Effector memory CD8-positive, alpha-beta T cell (primary cell): ENCODE measurements around the gene IFFO2.
"Not testable (repeated sequence)": the region's sequence is repeated elsewhere in the genome, so short reads cannot be mapped to it uniquely, and the experiment has no call there.

ENCODE experiments used
- ATAC-seq: fragments of 150-1000 bp; cut with Tn5 transposase; replicated peaks from 2 replicates; pipeline ENCODE4 v1.10.0; 2021; ENCODE audit warnings: mild to moderate bottlenecking, moderate library complexity
- DNase-seq, 3 experiments: peaks; one replicate each; pipeline ENCODE4 v3.0.0; 2021
- H3K27ac Mint-ChIP-seq, 2 donors: one replicate each; pipeline ENCODE4 v1.8.0; 2022; ENCODE audit warnings: mild to moderate bottlenecking in 2 of 2, mixed read lengths in 2 of 2, moderate library complexity in 2 of 2
- H3K27me3 Mint-ChIP-seq, 2 donors: one replicate each; pipeline ENCODE4 v1.8.0; 2022; ENCODE audit warnings: mixed read lengths in 2 of 2
- H3K36me3 Mint-ChIP-seq: one replicate; pipeline ENCODE4 v1.8.0; 2022; ENCODE audit warnings: mild to moderate bottlenecking, moderate library complexity, mixed read lengths; ENCODE audit not compliant: insufficient read depth
- H3K4me1 Mint-ChIP-seq, 2 donors: one replicate each; pipeline ENCODE4 v1.8.0; 2022; ENCODE audit warnings: low read depth in 2 of 2, mixed read lengths in 2 of 2
- H3K4me3 Mint-ChIP-seq, 2 donors: one replicate each; pipeline ENCODE4 v1.8.0; 2022; ENCODE audit warnings: mild to moderate bottlenecking in 2 of 2, mixed read lengths in 2 of 2, moderate library complexity in 2 of 2
- H3K9me3 Mint-ChIP-seq, 2 donors: one replicate each; pipeline ENCODE4 v1.8.0; 2022; ENCODE audit warnings: mixed read lengths in 2 of 2

The IFFO2 gene

DNA sequence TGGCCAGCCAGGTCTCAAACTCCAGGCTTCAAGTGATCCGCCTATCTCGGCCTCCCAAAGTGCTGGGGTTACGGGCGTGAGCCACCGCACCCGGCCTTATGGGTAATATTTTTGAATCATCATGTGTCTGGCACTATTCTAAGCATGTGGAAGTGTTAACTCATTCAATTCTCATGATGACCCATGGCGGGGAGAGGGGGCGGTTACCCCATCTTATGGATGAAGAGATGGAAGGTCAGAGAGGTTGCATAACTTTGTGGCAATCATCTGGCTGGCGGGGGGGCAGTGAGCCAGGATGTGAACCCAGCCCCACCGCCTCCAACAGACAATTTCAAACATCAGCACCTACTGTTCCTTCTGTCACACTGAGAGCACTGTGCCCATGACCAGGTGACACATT lies 85.5 kb downstream of the IFFO2 start:
- H3K4me3 Mint-ChIP-seq, result no peak overlapping the region
- no peak for DNase-seq
- peaks cover 13 to 41% of the 10 kb centered on the region in 2 donors for H3K27me3 Mint-ChIP-seq
- no peak for ATAC-seq
- no peaks in the 10 kb centered on the region for H3K9me3 Mint-ChIP-seq
- no peak overlapping the region for H3K27ac Mint-ChIP-seq
- peaks cover 4% of the 10 kb centered on the region for H3K36me3 Mint-ChIP-seq
- H3K4me1 Mint-ChIP-seq, result no peaks in the 10 kb centered on the region

DNA sequence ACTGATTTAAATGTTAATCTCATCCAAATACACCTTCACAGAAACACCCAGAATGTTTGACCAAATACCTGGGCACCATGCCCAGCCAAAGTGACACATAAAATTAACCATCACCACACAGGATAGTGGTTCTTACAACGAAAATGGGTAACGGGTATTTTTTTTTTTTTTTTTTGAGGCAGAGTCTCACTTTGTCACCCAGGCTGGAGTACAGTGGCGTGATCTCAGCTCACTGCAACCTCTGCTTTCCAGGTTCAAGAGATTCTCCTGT lies 85.9 kb downstream of the IFFO2 start:
- not testable (repeated sequence) for H3K4me1 Mint-ChIP-seq, H3K27ac Mint-ChIP-seq, DNase-seq, ATAC-seq, H3K36me3 Mint-ChIP-seq, H3K9me3 Mint-ChIP-seq, H3K4me3 Mint-ChIP-seq
- H3K27me3 Mint-ChIP-seq, result peaks cover 17 to 45% of the 10 kb centered on the region in 2 donors

DNA sequence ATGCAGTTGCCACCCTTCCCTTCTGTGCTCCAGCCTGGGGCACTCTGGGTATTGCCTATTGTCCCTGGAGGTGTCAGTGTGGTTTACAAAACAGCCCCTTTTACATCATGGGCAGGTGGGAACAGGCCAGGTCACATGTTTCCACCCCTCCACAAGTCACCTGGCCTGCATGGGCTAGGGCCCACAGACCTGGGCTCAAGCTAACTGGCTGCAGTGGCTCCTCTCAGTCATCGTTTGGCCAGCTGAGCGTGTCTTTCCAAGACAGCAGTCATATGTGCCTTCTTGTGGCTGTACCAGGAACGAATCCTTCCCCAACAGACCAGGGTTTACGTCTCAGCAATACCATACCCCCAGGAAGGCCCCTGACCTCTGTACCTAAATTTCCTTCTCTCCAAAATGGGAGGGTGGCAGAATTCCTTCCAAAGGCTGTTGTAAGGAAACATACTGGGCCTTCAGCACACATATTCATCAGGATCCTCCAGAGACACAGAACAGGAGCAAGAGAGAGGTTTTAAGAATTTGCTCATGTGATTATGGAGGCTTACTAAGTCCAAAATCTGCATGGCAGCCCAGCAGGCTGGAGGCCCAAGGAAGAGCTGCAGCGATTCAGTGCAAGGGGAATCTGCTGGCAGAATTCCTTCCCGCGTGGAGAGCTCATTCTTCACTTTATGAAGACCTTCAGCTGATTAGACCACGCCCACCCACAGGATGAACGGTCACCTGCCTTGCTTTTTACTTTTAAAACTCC lies 86.5 kb downstream of the IFFO2 start:
- DNase-seq (no peak), ATAC-seq (no peak)
- Mint-ChIP-seq H3K27ac (no peak overlapping the region), H3K27me3 (peaks cover 20 to 50% of the 10 kb centered on the region in 2 donors), H3K36me3 (peaks cover 4% of the 10 kb centered on the region), H3K4me3 (no peak overlapping the region), H3K4me1 (no peaks in the 10 kb centered on the region), H3K9me3 (no peaks in the 10 kb centered on the region)

DNA sequence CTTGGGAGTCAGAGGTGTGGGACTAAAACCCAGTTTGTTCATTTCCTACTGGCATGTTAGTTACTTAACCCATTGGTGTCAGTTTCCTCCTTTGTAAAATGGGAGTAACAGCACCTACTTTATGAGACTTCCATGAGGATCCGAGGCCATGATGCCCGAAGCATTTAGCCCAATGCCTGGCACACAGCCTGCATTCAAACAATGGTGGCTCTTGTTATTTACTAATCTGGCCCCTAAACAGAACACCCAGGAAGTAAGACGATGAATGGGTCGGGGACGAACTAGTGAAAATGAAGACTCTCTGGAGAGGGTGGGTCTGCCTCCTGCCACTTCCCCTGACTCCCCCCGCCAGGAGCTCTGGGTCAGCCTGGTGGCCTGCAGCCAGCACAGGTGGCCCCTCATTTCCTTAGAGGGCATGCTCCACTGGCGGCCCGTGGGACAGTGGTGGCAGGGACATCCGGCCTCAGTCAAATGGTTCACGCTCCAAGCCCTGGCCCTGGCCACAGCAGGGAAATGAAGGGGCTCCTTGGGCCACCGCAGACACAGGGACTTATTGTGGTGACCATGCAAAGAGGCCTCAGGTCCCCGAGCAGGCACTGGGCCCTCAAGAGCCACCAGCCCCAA lies 87.6 kb downstream of the IFFO2 start:
- H3K36me3 Mint-ChIP-seq, result peaks cover 4% of the 10 kb centered on the region
- no peak overlapping the region for H3K27ac Mint-ChIP-seq
- peaks cover 20 to 60% of the 10 kb centered on the region in 2 donors for H3K27me3 Mint-ChIP-seq
- no peaks in the 10 kb centered on the region for H3K4me1 Mint-ChIP-seq
- ATAC-seq, result no peak
- H3K4me3 Mint-ChIP-seq, result no peak overlapping the region
- no peaks in the 10 kb centered on the region for H3K9me3 Mint-ChIP-seq
- DNase-seq, result no peak

DNA sequence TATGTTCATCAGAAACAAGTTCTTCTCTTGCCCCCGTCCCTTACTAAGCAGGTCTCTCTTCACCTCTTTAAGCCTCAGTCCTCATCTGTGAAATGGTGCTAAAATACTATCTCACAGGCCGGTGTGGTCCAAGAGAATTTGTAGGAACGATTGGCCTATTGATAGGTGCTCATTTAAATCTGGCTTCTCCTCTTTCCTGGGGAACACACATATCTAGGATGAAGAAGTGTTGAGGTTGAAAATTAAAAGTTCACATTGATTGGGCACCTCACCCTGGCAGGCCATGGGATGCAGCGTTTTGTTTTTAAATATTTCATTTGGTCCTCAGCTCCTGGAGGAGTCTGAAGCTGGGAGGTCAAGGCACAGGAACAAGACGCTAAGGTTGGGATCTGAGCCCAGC lies 88.1 kb downstream of the IFFO2 start:
- Mint-ChIP-seq H3K27me3 (peaks cover 20 to 66% of the 10 kb centered on the region in 2 donors), H3K4me1 (no peaks in the 10 kb centered on the region), H3K36me3 (peaks cover 4% of the 10 kb centered on the region), H3K27ac (no peak overlapping the region), H3K4me3 (no peak overlapping the region), H3K9me3 (no peaks in the 10 kb centered on the region)
- ATAC-seq, result no peak
- DNase-seq, result no peak

DNA sequence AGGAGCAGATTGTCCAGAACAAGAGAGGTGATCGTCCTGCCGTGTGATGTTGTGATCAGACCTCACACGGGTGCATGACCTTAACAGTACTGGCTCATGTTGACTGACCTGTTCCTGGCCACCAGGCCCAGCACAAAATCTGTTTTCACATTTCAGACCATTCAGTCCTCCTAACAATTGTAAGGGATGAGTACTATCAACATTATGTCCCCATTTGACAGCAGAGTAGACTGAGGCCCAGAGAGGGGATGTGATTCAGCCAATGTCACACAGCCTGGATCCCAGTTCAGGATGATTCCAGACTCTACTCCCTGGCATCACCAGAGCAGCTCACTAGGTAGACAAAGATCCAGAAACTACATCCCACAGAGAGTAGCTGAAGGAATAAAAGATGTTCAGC lies 89.6 kb downstream of the IFFO2 start:
- H3K4me1 Mint-ChIP-seq, result no peaks in the 10 kb centered on the region
- H3K27me3 Mint-ChIP-seq, result peaks cover 20 to 68% of the 10 kb centered on the region in 2 donors
- H3K27ac Mint-ChIP-seq, result no peak overlapping the region
- H3K4me3 Mint-ChIP-seq, result no peak overlapping the region
- no peak for DNase-seq
- ATAC-seq, result no peak
- no peaks in the 10 kb centered on the region for H3K9me3 Mint-ChIP-seq
- H3K36me3 Mint-ChIP-seq, result peaks cover 4% of the 10 kb centered on the region

DNA sequence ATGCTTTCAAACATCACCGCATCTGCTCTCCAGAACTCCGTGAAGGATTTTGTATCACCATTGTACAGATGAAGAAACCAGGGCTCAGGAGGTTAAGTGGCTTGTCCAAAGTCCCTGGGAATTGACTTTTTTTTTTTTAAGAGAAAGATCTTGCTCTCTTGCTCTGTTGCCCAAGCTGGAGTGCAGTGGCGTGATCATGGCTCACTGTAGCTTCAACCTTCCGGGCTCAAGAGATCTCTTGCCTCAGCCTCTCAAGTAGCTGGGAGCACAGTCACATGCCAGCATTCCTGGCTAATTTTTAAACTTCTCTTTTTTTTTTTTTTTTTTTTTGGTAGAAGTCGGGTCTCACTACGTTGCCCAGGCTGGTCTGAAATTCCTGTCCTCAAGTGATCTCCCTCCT lies 90.2 kb downstream of the IFFO2 start:
- ATAC-seq (no peak), DNase-seq (no peak)
- Mint-ChIP-seq H3K27me3 (peaks cover 20 to 68% of the 10 kb centered on the region in 2 donors), H3K4me1 (no peaks in the 10 kb centered on the region), H3K36me3 (peaks cover 3% of the 10 kb centered on the region), H3K9me3 (no peaks in the 10 kb centered on the region), H3K4me3 (no peak overlapping the region), H3K27ac (no peak overlapping the region)

DNA sequence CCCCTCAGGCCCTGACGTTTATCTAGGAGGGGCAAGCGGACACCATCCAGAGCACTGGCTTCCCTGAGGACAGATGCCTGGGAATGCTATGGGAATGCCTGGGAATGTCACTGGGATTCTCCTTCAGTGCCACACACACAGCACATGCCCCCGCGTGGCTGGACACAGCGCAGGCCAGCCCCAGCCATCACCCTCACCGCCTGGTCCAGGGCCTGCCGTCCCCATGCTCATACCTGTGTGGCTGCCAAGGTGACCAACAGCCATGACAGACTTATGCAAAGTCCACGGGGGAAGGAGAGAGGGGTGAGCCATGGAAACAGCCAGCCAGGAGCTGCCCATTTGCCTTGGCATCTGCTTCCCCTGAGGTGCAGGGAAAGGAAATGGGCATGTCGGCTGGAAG lies 91.3 kb downstream of the IFFO2 start:
- no peaks in the 10 kb centered on the region for H3K36me3 Mint-ChIP-seq
- no peak overlapping the region for H3K4me3 Mint-ChIP-seq
- no peak for ATAC-seq

DNA sequence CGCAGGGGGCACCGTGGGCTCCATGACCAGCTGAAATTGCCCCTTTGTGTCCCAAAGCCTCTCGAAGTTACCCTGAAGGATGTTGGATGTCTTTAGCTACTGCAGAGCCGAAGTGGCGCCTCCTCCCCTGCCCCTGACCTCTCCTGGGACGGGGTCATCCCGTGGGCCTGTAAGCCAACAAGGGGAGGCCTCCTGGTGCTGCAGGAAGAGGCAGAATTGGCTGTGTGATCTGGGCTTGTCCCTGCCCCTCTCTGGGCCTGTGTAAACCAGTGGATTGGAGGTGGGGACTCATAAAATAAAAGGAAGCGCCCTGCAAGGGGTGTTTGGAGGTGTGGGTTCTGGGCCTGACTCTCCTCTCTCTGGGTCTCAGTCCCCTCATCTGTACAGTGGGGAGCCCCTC lies 94.9 kb downstream of the IFFO2 start:
- Mint-ChIP-seq H3K36me3 (no peaks in the 10 kb centered on the region), H3K27ac (no peak overlapping the region), H3K4me1 (no peaks in the 10 kb centered on the region), H3K9me3 (no peaks in the 10 kb centered on the region), H3K27me3 (peaks cover 10 to 33% of the 10 kb centered on the region in 2 donors), H3K4me3 (no peak overlapping the region)
- ATAC-seq (no peak), DNase-seq (no peak)

More for the DNA sequence above, 91.3 kb downstream of the IFFO2 start:
- Mint-ChIP-seq H3K27ac (no peak overlapping the region), H3K9me3 (no peaks in the 10 kb centered on the region), H3K4me1 (no peaks in the 10 kb centered on the region), H3K27me3 (peaks cover 20 to 66% of the 10 kb centered on the region in 2 donors)
- no peak for DNase-seq

DNA sequence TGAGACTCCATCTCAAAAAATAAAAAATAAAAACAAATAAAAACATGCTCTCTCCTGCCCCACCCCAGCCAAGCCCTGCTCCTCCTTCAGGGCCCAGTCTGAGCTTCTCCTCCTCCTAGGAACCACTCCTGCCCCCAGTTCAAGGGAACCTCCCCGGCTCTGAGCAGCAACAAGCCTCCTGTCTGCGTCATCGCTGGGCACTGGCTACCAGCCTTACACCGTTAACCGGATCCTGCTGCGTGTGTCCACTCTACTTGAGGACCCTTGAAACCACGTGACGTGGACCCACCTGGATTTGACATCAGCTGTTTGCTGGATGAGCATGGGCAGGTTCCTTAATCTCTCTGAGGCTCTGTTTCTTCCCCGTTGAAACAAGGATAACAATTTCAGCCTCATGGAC lies 95.4 kb downstream of the IFFO2 start:
- Mint-ChIP-seq H3K9me3 (no peaks in the 10 kb centered on the region), H3K4me3 (no peak overlapping the region), H3K27ac (no peak overlapping the region), H3K27me3 (peaks cover 9 to 32% of the 10 kb centered on the region in 2 donors), H3K4me1 (no peaks in the 10 kb centered on the region), H3K36me3 (no peaks in the 10 kb centered on the region)
- DNase-seq (no peak), ATAC-seq (no peak)

DNA sequence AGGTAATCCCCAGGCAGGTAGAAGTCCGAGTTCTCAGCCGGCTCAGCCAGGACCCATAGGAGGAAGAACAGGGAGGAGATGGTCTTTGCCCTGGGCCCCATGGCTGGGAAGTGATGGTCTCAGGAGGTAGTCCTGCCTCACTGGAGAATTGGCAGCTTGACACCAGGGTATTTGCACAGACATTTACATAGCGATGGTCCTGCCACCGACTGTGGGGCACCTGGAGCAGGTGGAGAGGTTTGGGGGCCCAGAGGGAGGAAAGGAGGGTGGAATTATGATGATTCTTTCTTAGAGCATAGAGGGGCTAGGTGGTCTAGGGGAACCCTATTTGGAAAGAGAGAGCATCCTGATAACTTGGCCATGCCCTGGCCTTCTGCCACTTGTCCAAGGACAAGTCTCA lies 96.9 kb downstream of the IFFO2 start, which contains the start of gene TAS1R2:
Gene TAS1R2, minus strand, starts transcription at position 101 of the 400 bp plus-strand sequence. Its CDS starts 0 bp downstream, at position 101.
- ATAC-seq (no peak), DNase-seq (no peak)
- Mint-ChIP-seq H3K27me3 (peaks cover 12 to 28% of the 10 kb centered on the region in 2 donors), H3K4me3 (no peak within 1 kb of the TSS), H3K36me3 (no peaks in the 10 kb centered on the region), H3K27ac (no peak within 1 kb of the TSS), H3K9me3 (no peaks in the 10 kb centered on the region), H3K4me1 (no peaks in the 10 kb centered on the region)

DNA sequence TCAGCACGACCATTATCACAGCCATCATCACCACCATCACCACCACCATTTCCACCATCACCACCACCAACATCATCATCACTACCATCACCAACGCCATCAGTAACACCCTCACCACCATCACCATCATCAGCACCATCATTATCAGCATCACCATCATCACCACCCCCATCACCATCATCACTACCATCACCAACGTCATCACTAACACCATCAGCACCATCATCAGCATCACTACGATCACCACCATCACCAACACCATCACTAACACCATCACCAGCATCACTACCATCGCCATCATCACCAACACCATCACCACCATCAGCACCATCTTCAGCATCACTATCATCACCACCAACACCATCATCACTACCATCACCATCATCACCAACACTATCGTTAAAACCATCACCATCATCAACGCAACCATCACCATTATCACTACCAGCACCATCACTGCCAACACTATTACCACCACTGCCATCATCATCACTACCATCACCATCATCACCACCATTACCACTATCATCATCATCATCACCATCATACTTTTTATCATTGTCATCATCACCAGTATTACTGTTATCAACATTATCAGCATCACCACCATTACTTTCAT lies 98.3 kb downstream of the IFFO2 start:
- H3K36me3 Mint-ChIP-seq, result no peaks in the 10 kb centered on the region
- ATAC-seq (no peak), DNase-seq (no peak)
- peaks cover 12 to 15% of the 10 kb centered on the region in 2 donors for H3K27me3 Mint-ChIP-seq
- H3K9me3 Mint-ChIP-seq, result no peaks in the 10 kb centered on the region
- H3K4me1 Mint-ChIP-seq, result no peaks in the 10 kb centered on the region
- H3K27ac Mint-ChIP-seq, result no peak overlapping the region
- H3K4me3 Mint-ChIP-seq, result no peak overlapping the region

DNA sequence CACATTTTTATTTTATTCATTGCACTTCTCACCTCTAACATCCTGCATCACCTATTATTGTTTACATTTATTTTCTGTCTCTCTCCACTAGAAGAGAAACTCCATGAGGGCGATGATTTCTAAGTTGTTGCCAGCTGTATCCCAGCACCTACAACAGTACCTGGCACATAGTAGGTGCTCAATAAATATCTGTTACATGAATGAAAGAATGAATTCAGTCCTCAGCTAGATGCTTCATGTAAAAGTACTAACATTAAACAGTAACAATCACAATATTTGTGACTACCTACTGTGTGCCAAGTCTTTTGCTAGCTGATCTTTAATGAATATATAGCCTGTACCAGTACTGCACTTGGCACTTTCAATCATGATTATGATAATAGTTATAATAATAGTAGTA lies 100.0 kb downstream of the IFFO2 start:
- H3K36me3 Mint-ChIP-seq, result no peaks in the 10 kb centered on the region
- no peaks in the 10 kb centered on the region for H3K4me1 Mint-ChIP-seq
- H3K9me3 Mint-ChIP-seq, result no peaks in the 10 kb centered on the region
- ATAC-seq (no peak), DNase-seq (no peak)
- H3K4me3 Mint-ChIP-seq, result no peak overlapping the region
- H3K27me3 Mint-ChIP-seq, result peaks cover 12 to 15% of the 10 kb centered on the region in 2 donors
- H3K27ac Mint-ChIP-seq, result no peak overlapping the region

DNA sequence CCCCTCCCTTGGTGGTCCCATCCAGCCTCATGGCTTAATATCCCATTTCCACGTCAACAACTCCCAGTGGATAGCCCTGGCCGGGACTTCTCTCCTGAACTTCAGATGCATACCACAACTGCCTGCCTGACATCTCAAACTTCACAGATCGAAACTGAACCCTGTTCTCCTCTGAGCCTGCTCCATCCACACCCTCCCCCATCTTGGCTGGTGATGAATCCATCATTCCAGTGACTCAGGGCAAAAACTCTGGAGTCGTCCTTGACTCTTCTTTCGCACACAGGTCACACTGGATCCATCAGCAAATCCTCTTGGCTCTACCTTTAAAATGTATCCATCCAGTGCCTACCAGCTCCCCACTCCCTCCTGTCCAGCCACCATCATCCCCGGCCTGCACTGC lies 100.9 kb downstream of the IFFO2 start:
- H3K27ac Mint-ChIP-seq, result no peak overlapping the region
- DNase-seq (no peak), ATAC-seq (no peak)
- H3K9me3 Mint-ChIP-seq, result no peaks in the 10 kb centered on the region
- no peaks in the 10 kb centered on the region for H3K36me3 Mint-ChIP-seq
- no peak overlapping the region for H3K4me3 Mint-ChIP-seq
- no peaks in the 10 kb centered on the region for H3K4me1 Mint-ChIP-seq
- H3K27me3 Mint-ChIP-seq, result peaks cover 12 to 15% of the 10 kb centered on the region in 2 donors
